Measurements from ENCODE around the gene HOXA6. TPM values are rescaled to one million over a fixed set of nuclear protein-coding genes. Genes with fewer than 3 reads are reported as not detected.

The HOXA6 gene
- total and polyA plus RNA-seq, 9 of the 15 experiments (the other 6 are each of a cell fraction or from before 2014, with no cell fraction given), result not detected

GRCh38 chr7:27123477-27124053 lies 24.0 kb downstream of the HOXA6 start:
- Histone ChIP-seq H2AFZ (ENCODE audit: low read depth, low read length) (no peak overlapping the region), H3K36me3 (ENCODE audit: control insufficient read depth, insufficient read depth, low read length) (no peaks in the 10 kb centered on the region), H3K9me1 (ENCODE audit: control insufficient read depth, insufficient read depth, low read length) (no peaks in the 10 kb centered on the region), H3K27me3 (ENCODE audit: control insufficient read depth in 2 of 2, insufficient read depth in 2 of 2, low read length in 2 of 2) (peaks cover 28 to 57% of the 10 kb centered on the region in 2 experiments; a peak in 4 of 5 replicates), H4K20me1 (replicated peaks; ENCODE audit: control insufficient read depth, insufficient read depth, low read length) (no peaks in the 10 kb centered on the region; the same call in none of the 2 replicates), H3K4me3 (no peak overlapping the region), H3K9me3 (replicated peaks; ENCODE audit: control insufficient read depth, insufficient read depth, low read depth, low read length) (no peaks in the 10 kb centered on the region), H3K4me2 (ENCODE audit: insufficient read depth, low read length) (no peak overlapping the region), H3K4me1 (replicated peaks in 1 of 2; ENCODE audit: control insufficient read depth in 2 of 2, insufficient read depth in 2 of 2, low read length in 2 of 2) (no peaks in the 10 kb centered on the region), H3K27ac (ENCODE audit: extremely low read depth, low read depth, low read length) (no peak overlapping the region), H3K79me2 (ENCODE audit: control insufficient read depth, insufficient read depth, low read length) (no peaks in the 10 kb centered on the region), H3K9ac (ENCODE audit: insufficient read depth in 1 of 2, low read depth in 2 of 2, low read length in 2 of 2) (no peak overlapping the region)
- ATAC-seq (no peak), DNase-seq (ENCODE audit: extremely low read depth in 1 of 4, low spot score in 3 of 4) (no peak), FAIRE-seq (no peak)
- WGBS (ENCODE audit: insufficient coverage, low coverage, missing lambda C conversion rate), result 15% methylated on average over 20 of the region's 26 CpGs
- in situ Hi-C loops (cut with MboI), result no loop called here
- CTCF ChIA-PET (ENCODE audit: low intra/inter-chr PET ratio), result no interaction called here
- TF ChIP-seq ZNF407 (IDR thresholded peaks at IDR 0.05; ENCODE audit: low read depth) (no peak), TCF3 (CRISPR knock-in tag; IDR thresholded peaks at IDR 0.05) (no peak), ETV6 (IDR thresholded peaks at IDR 0.05; ENCODE audit: borderline replicate concordance in 1 of 2, low read depth in 2 of 2, low read length in 1 of 2) (no peak), ETV6 (CRISPR knock-in tag; IDR thresholded peaks at IDR 0.05; ENCODE audit: borderline replicate concordance) (no peak), ZC3H4 (CRISPR knock-in tag; IDR thresholded peaks at IDR 0.05; ENCODE audit: borderline replicate concordance) (no peak), CCNT2 (IDR thresholded peaks at IDR 0.05; ENCODE audit: borderline replicate concordance, extremely low read depth, insufficient read length, low read depth, low read length) (no peak), MLX (CRISPR knock-in tag; conservative IDR thresholded peaks at IDR 0.05) (no peak)
- POLR2A ChIA-PET, result no interaction called here
- BruUV-seq (replicated peaks), result no TSS peak
- intact Hi-C loops (cut with micrococcal nuclease), result no loop called here
